Suprapubic skin (tissue), 4 donors: ENCODE results near the gene NFIC. TPM values are rescaled to one million over a fixed set of nuclear protein-coding genes. Genes with fewer than 3 reads are reported as not detected.
"Not testable (repeated sequence)": the region's sequence is repeated elsewhere in the genome, so short reads cannot be mapped to it uniquely, and the experiment has no call there.

Source experiments
- DNase-seq, 2 donors: peaks; one replicate each; pipeline ENCODE4 v3.0.0-alpha.2; 2019; ENCODE audit warnings: low spot score in 2 of 2
- H3K27ac ChIP-seq: fragments of 200-600 bp; sonication (generic); one replicate; pipeline ENCODE4 v1.5.1; 2019
- H3K27me3 ChIP-seq: fragments of 200-600 bp; sonication (generic); one replicate; pipeline ENCODE4 v1.5.1; 2019
- H3K36me3 ChIP-seq: fragments of 200-600 bp; sonication (generic); one replicate; pipeline ENCODE4 v1.5.1; 2019
- H3K4me1 ChIP-seq: fragments of 200-600 bp; sonication (generic); one replicate; pipeline ENCODE4 v1.5.1; 2019
- H3K4me3 ChIP-seq: fragments of 200-600 bp; sonication (generic); one replicate; pipeline ENCODE4 v1.5.1; 2019; ENCODE audit warnings: mild to moderate bottlenecking
- H3K9me3 ChIP-seq: fragments of 200-600 bp; sonication (generic); one replicate; pipeline ENCODE4 v1.5.1; 2019
- CTCF ChIP-seq, 2 donors: fragments of 200-600 bp in 1 of 2; fragments of 450-650 bp in 1 of 2; sonication (generic) in 1 of 2; IDR thresholded peaks; one replicate each; pipeline ENCODE4 v1.5.1; 2016 to 2019; ENCODE audit warnings: antibody characterized with exemption in 2 of 2, mild to moderate bottlenecking in 1 of 2, moderate library complexity in 1 of 2
- EP300 ChIP-seq: sonication (generic); formaldehyde crosslinking; IDR thresholded peaks from one replicate; pipeline ENCODE4 v1.6.1; 2017; ENCODE audit warnings: antibody characterized with exemption
- POLR2A ChIP-seq, 2 donors: fragments of 450-650 bp; IDR thresholded peaks; one replicate each; pipeline ENCODE4 v1.6.1; 2017; ENCODE audit warnings: antibody characterized with exemption in 2 of 2, mild to moderate bottlenecking in 2 of 2, moderate library complexity in 2 of 2
- POLR2AphosphoS5 ChIP-seq, 3 donors: sonication (generic); formaldehyde crosslinking; IDR thresholded peaks; one replicate each; pipeline ENCODE4 v1.6.1; 2017; ENCODE audit warnings: antibody characterized with exemption in 3 of 3
- WGBS: methylation state at CpG from one replicate; pipeline ENCODE4 v1.1.5; 2018; 5-methylcytosine and 5-hydroxymethylcytosine counted together
- total RNA-seq, 4 donors: library from RNA; depleted of rRNA; stranded (reverse); fragments of >200 nt; gene quantifications; one replicate each; pipeline ENCODE4 v1.1.0, GENCODE V29; 2016

Gene NFIC
- total RNA-seq, 4 donors from 2014 or later = 135 to 234 (median 194) TPM

- no peaks in the 10 kb centered on the region for H3K27me3 ChIP-seq
- DNase-seq = no peak
- no peak overlapping the region for H3K4me3 ChIP-seq
- H3K9me3 ChIP-seq = no peaks in the 10 kb centered on the region
- H3K36me3 ChIP-seq = peaks cover 87% of the 10 kb centered on the region
- no peak for TF ChIP-seq EP300
- no peak for TF ChIP-seq POLR2AphosphoS5 (IDR thresholded peaks at IDR 0.05)
- TF ChIP-seq POLR2A (IDR thresholded peaks at IDR 0.05) = no peak
- TF ChIP-seq CTCF (IDR thresholded peaks at IDR 0.05) = no peak
- H3K4me1 ChIP-seq = peaks cover 20% of the 10 kb centered on the region
- WGBS = 88% methylated on average over 21 of the region's 28 CpGs
- no peak overlapping the region for H3K27ac ChIP-seq
Measured at GRCh38 chr19:3448616-3449334, 82.4 kb downstream of the NFIC start.

- H3K4me1 ChIP-seq = peaks cover 7% of the 10 kb centered on the region
- H3K27me3 ChIP-seq = no peaks in the 10 kb centered on the region
- 27% methylated on average over 12 of the region's 12 CpGs for WGBS
- H3K27ac ChIP-seq = peak overlapping the region; percentile 56
- peak in 1 of 2 donors; percentile 84 for DNase-seq
- H3K36me3 ChIP-seq = peaks cover 93% of the 10 kb centered on the region
- TF ChIP-seq POLR2AphosphoS5 (IDR thresholded peaks at IDR 0.05) = peak in 1 of 3 donors; percentile 8
- no peak for TF ChIP-seq POLR2A (IDR thresholded peaks at IDR 0.05)
- TF ChIP-seq EP300 = peak; percentile 97
- no peak overlapping the region for H3K4me3 ChIP-seq
- H3K9me3 ChIP-seq = no peaks in the 10 kb centered on the region
Measured at GRCh38 chr19:3450796-3451411, 84.5 kb downstream of the NFIC start.

- Histone ChIP-seq H3K27ac (peak overlapping the region; percentile 56), H3K9me3 (no peaks in the 10 kb centered on the region), H3K27me3 (no peaks in the 10 kb centered on the region), H3K36me3 (peaks cover 93% of the 10 kb centered on the region), H3K4me3 (no peak overlapping the region), H3K4me1 (peaks cover 7% of the 10 kb centered on the region)
- WGBS = 73% methylated on average over 10 of the region's 10 CpGs
- TF ChIP-seq CTCF (IDR thresholded peaks at IDR 0.05) = no peak
- no peak for TF ChIP-seq POLR2AphosphoS5 (IDR thresholded peaks at IDR 0.05)
- no peak for TF ChIP-seq EP300
- no peak for TF ChIP-seq POLR2A (IDR thresholded peaks at IDR 0.05)
- DNase-seq = no peak
Measured at GRCh38 chr19:3451451-3451866, 85.1 kb downstream of the NFIC start.

- peaks cover 97% of the 10 kb centered on the region for H3K36me3 ChIP-seq
- no peak for DNase-seq
- H3K27ac ChIP-seq = peak overlapping the region; percentile 56
- TF ChIP-seq CTCF (IDR thresholded peaks at IDR 0.05) (no peak), POLR2AphosphoS5 (IDR thresholded peaks at IDR 0.05) (no peak), POLR2A (IDR thresholded peaks at IDR 0.05) (no peak), EP300 (no peak)
- 94% methylated on average over 38 of the region's 38 CpGs for WGBS
- H3K27me3 ChIP-seq = no peaks in the 10 kb centered on the region
- no peak overlapping the region for H3K4me3 ChIP-seq
- H3K9me3 ChIP-seq = no peaks in the 10 kb centered on the region
- peaks cover 14% of the 10 kb centered on the region for H3K4me1 ChIP-seq
Measured at GRCh38 chr19:3452171-3452941, 86.0 kb downstream of the NFIC start.

GRCh38 chr19:3452942-3453214 lies 86.5 kb downstream of the NFIC start:
- not testable (repeated sequence) for H3K27ac ChIP-seq, H3K9me3 ChIP-seq, H3K4me3 ChIP-seq, H3K27me3 ChIP-seq, DNase-seq
- H3K36me3 ChIP-seq = peaks cover 96% of the 10 kb centered on the region
- WGBS = 98% methylated on average over 10 of the region's 10 CpGs
- peaks cover 19% of the 10 kb centered on the region for H3K4me1 ChIP-seq

- DNase-seq = no peak
- 76% methylated on average over 13 of the region's 25 CpGs for WGBS
- H3K9me3 ChIP-seq = no peaks in the 10 kb centered on the region
- no peak overlapping the region for H3K27ac ChIP-seq
- H3K4me1 ChIP-seq = peaks cover 29% of the 10 kb centered on the region
- H3K4me3 ChIP-seq = no peak overlapping the region
- peaks cover 87% of the 10 kb centered on the region for H3K36me3 ChIP-seq
- no peaks in the 10 kb centered on the region for H3K27me3 ChIP-seq
- TF ChIP-seq POLR2AphosphoS5 (IDR thresholded peaks at IDR 0.05) (no peak), CTCF (IDR thresholded peaks at IDR 0.05) (no peak)
Measured at GRCh38 chr19:3453840-3454239, 87.5 kb downstream of the NFIC start.
